Right renal cortex interstitium (tissue), 3 donors: ENCODE measurements around the gene TTC33. TPM values are rescaled to one million over a fixed set of nuclear protein-coding genes. Genes with fewer than 3 reads are reported as not detected.

Experiments used
- DNase-seq, 3 donors: peaks; one replicate each; pipeline ENCODE4 v3.0.0-alpha.2; 2013; ENCODE audit warnings: low read depth in 3 of 3, low spot score in 2 of 3
- polyA plus RNA-seq, 3 donors: library from polyadenylated mRNA; unstranded; fragments of 120-200 nt; gene quantifications; one replicate each; pipeline ENCODE4 v1.2.1, GENCODE V29; 2013; ENCODE audit not compliant: insufficient read length in 3 of 3

TTC33 gene
- polyA plus RNA-seq, 3 donors = 40.4 to 44.8 (median 44.1) TPM

DNA sequence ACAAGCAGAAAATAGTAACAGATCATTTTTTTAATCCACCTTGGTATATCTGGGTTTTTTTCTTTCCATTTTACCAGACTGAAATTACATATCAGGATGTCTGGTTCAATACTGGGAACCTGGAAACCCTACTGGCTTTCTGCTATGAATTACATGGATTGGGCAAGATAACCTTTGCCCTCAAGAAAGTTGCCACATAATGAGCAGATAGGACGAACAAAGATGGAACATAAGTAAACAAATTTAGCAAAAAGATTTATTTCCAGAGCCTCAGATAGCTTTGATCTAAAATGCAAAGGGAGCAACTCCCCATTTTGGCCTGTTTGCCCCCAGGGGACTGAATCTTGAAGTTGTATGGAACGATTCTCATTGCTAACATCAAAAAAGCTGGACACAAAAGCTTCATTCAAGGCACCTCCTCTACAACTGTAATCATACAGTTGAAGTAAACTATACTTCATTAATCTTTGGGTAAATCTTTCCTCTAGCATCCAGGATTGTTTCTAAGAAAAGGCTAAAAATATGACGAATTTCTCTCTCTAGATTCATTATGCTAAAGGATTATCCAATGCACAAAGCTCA, 207.7 kb downstream of the TTC33 start:
- DNase-seq = no peak

DNA sequence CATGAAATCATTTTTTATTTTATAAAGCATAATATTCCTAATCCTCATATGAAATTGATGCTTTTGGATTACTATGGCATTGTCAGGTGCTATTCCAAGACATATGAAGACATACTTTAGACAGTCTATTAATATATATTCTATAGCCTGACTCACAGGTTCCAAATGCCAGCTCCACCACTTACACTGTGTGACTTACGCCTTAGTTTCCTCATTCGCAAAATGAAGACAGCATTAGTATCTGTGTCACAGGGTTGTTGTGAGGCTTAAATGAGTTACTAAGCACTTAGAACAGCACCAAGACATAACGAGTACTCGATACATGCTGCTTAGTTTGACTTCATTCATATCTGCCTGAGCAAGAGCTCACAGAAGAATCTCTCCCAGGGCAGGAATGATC, 208.2 kb downstream of the TTC33 start:
- DNase-seq = no peak

DNA sequence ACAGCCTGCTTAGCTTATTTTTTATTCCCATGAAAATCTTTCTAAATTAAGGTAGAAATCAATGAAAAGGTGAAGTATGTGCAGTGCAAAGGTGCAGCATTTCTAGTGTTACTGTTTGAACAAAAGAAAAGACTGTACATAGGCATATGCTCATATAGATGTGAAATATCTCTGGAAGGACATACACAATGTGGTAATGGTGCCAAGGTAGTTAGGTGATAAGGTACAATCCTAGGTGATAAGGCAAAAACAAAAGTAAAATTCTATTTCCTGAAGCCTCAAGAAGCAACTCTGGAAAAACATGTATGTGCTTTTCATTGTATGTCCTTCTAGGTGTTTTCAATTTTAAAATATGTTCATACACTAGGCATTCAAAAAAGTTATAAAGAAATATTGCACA, 215.5 kb downstream of the TTC33 start:
- DNase-seq = no peak

DNA sequence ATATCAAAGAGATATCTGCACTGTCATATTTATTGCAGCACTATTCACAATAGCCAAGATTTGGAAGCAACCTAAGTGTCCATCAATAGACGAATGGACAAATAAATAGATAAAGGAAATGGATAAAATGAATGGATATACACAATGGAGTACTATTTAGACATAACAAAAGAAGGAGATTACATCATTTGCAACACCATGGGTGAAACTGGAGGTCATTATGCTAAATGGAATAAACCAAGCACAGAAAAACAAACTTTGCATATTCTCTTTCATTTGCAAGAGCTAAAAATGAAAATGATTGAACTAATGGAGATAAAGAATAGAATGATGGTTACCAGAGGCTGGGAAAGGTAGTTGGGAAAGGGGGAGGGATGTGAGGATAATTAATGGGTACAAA, 231.1 kb downstream of the TTC33 start:
- no peak for DNase-seq

DNA sequence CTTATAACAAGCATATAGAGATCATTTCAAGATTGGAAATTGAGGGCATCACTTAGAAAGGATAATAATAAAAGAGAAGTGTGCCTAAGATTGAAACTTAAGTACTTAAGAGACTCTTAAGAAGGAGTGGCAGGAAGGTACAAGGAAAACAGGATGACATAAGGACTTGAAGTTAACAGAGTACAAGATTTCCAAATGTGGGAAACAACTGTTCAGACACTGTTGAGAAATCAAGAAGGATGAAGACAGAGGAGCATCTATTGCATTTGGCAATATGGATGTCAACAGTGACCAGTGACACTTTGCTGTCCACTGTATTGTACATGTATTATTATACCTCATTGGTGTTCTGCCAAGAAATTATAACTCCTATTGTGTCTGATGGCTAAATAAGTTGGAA, 233.8 kb downstream of the TTC33 start:
- DNase-seq = no peak

DNA sequence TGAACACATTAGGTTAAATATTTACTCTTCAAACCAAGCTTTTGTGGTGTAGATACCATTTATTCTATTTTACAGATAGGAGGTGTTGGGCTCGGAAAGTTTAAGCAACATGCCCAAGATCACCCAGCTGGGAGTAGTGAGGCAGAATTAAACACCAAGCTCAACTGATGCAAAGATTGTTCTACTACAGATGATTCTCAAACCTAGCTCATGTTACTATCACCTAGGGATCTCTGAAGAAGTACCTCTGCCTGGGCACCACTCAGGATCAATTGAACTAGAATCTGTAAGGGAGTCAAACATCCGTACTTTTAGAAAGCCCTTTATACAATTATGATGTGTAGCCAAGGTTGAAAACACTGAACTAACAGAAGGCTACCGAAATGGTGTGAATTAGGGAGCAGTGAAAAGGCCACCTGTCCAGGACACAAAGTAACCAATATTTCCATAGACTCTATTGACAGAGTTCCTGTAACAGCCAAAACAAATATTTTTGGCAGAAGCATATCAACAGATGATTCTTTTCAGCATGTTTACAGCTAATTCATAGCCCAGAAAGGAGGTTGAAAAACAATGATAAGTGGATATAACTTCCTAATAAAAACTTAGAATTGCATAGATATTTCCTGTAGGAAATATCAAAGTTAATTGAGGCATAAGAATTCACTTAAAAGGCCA, 234.5 kb downstream of the TTC33 start:
- no peak for DNase-seq

DNA sequence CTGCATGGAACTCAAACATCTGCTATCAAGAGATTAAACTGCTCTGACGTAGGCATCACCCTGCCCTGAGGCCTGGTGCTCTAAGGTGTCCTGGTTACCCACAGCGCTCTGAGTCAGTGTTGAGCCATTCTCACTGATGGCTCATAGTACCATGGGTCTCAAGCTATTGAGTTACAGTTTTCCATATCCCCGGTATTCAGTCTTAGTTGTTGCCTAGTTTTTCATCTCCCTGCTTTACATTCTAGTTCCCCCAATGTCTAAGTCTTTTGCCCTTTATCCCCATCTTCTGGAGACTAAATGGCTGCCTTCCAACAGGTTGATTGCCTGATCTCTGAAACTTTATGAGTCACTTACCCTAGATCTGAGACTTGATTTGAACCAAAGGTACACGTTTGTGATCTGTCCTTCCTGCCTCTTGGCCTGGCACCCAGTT, 237.3 kb downstream of the TTC33 start:
- no peak for DNase-seq

DNA sequence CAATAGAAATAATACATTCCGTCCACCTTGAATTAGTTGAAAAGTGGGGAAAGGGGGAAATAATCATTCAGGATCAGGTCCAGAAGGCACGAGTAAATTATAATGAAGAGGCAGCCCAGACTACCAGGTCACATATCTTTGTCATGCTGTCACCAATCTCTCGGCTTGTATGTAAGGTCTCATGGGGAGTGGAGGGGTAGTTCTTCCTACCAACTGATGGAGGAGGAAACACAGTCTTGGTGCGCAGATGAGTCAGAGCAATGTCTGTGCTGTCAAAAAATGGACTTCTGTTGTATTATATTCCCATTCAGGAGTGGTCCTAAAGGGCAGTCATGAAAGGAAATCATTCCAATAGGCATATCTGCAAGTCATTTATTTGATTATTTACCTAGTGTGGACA, 240.3 kb downstream of the TTC33 start:
- no peak for DNase-seq

DNA sequence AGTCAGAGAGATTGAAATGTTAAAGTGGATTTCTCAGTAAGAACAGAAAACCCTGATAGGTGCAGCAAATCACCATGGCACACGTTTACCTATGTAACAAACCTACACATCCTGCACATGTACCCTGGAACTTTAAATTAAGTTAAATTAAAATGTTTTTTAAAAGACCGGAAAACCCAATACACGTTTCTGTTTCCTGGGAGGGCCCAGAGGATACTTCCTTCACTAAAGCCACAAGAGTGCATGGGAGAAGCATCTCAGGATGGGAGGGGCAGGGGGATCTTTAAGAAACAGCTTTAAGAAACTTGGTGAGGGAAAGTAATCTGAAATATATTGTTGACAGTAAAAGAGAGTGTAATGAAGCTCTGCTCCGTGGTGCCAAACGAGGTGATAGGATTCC, 240.8 kb downstream of the TTC33 start:
- DNase-seq = no peak

DNA sequence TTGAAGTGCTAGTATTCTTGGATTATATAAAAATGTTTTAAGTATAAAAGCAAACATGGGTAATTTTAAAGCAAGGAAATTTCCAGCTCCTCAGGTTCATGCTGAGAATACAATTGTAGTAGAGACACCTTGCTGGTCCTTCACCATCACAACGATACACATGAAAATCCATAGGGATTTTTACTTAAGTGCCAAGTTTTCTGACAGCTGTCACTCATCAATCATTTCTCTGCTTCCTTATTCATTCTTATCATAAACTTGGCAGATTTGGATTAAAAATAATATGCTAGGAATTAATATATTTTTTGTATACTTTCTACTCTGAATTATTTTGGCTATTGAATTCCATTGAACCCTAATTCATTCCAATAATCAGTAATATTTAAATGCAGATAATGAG, 244.0 kb downstream of the TTC33 start:
- no peak for DNase-seq

DNA sequence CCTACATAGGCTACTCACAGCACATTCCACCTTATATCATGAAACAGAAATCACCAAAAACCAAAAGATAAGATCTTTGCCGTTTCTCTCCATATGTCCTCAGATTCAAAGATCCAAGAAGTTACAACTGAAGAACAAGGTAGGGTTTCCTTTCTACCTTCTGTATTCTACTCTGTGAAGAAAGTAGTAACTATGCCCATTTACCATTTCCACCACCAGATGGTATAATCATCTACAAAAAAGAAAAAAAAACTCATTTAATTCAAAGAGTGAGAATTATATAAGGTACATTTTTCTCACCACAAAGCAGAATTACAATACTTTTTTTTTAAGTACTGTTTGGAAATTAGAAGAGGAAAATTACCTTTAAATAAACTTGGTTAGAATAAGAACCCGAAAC, 248.7 kb downstream of the TTC33 start:
- no peak for DNase-seq

DNA sequence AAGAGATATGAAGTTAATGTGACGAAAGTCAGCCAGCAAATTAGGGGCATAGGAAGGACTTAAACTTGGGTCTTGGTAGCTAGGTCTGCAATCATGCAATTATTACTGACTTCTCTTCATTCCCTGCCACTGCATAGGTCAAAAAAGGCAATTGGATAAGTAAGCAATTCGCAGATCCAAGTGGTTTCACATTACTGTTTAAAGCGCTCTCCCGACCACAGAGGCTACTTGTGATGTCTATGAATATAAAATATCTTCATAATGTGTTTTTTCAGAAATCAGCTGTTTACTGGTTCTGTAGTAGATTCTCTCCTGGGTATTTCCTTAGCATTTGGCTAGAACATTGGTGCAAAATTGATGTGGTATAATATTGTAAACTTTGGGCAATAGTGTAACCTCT, 250.7 kb downstream of the TTC33 start:
- DNase-seq = no peak

DNA sequence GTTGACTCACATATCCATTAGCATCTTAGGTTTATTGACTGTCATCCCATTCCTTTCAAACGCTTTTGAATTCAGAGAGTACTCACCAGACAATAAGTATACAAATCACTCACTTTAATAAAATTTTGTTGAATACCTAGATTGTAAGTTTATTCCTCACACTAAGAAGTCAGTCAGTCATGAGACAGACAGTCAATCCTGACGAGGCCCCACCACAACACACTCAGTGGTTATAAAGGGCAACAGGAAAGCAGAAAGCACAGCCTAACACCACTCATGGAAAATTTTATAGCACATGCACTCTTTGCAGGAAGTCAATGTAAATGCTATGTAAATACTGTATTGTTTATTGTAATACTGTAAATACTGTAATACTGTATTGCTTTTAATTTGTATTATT, 252.3 kb downstream of the TTC33 start:
- no peak for DNase-seq

DNA sequence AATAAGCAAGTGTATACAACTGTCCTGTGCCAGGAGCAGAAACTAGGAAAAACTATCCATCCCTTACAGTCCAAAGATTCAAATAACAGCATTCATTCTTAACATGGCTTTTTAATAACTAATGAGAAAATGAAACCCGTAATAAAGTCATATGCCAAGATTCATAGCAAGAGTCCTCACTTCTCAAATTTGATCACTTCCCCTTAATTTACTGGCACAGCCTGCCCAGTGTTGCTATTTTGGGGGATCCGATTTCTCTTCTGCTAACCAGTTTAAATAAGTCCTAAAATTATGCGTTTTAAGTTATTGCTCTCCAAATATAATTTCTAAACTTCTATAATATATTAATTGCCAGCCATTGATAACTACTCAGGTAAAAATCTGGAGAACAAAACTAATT, 253.0 kb downstream of the TTC33 start:
- DNase-seq = no peak

DNA sequence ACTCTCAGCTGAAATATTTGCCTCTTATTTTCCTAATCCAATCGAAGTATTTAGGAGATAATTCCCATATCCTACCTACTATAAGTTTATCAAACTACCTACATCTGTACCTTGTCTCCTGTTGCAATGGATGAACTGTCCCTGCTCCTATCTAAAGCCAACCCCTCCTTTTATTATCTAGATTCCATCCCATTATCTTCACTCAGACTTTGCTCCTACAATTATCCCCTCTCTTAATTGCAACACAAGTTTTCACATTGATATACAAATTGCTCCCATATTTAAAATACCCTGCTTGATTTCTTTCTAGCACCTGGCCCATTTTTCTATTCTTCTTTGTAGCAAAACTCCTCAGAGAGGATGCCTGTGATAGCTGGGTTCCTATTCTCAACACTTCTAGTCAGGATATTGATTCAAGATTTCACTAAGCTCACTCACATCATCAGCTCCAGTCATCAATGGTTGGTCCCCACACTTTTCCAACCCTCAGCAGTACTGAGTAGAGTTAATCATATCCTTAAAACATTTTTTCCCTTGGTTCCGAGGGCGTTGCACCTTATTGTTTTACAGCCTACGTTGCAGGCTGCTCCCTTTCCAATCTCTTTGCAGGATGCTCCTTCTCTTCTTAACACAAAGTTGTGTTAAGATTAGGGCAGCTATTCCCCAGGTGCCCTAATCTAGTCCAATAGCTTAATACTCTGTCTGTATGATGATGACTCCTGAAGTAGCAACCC, 253.9 kb downstream of the TTC33 start:
- no peak for DNase-seq

DNA sequence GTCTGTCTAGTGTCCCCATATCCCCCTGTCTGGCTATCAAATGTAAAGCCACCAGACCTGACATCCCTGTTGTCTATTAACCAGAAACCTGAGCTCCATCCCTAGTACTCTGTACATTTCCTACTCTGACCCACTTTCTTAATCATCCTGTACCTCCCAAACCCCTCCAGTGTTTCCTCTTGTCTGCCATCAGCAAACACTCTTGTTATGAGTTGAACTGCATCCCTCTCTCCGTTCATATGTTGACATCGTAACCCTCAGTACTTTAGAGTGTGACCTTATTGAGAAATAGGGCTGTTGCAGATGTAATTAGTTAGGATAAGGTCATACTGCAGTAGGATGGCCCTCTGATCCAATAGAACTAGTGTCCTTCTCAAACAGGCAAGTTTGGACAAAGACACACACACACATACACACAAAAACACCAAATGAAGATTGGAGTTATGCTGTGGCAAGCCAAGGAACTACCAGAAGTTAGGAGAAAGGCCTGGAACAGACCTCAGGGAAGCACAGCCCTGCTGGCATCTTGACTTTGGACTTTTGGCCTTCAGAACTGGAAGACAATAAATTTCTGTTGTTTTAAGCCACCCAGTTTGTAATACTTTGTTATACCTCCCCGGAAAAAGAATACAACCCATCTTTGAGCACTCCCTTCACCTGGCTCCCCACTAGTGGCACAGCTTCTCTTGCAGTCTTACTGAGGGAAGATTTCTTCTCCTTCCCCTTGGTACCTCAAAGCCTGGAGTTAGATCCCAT, 256.1 kb downstream of the TTC33 start:
- no peak for DNase-seq

DNA sequence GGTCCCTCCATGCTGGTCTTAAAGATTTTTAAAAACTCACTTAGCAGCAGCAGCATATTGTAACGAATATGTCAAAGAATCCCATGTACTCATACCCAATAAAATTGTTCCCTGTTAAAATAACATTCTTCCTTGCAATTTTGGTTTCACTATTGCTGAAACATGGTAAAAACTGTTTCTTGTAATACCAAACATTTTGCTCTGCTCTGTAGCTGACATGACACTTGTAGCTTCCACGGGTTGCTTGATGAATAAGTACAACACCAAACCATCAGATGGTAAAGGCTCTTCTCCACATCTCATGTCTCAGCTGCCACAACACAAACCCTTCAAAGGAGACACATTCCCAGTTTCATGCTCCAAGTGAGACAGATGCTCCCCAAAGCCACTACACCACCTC, 256.8 kb downstream of the TTC33 start:
- no peak for DNase-seq

DNA sequence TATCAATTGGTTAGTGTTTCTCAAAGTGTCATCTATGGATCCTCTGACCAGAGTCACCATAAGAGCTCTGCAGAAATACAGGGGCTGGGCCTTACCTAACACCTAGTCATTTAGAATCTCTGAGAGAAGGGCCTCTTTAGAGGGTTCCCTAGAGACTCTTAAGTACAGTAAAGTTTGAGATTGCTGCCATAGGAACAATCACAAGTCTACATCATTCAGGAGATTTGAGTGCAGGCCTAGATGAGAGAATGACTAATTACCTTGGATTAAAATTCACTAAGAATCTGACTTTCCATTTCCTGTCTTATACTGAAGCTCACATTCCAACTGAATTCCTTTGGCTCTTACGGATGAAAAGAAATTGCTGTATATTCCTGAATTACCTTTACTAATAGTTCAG, 258.2 kb downstream of the TTC33 start:
- no peak for DNase-seq

DNA sequence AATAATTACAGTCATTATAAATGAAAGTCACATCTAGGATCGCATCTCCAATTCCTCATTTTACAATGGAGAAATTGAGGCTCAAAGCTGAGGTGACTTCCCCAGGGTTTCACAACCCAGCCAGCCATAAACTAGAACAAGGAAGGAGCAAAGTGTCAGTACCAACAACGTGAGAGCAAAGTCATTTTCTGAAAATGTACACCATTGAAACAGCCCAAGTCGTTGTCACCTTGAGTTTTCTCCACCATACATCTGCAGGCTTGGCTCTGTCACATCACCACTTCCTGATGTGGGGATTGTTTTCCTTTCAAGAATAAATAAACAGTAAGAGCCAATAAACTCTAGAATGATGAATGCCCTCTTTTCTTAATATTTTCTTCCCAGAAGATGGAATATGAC, 260.5 kb downstream of the TTC33 start:
- no peak for DNase-seq

DNA sequence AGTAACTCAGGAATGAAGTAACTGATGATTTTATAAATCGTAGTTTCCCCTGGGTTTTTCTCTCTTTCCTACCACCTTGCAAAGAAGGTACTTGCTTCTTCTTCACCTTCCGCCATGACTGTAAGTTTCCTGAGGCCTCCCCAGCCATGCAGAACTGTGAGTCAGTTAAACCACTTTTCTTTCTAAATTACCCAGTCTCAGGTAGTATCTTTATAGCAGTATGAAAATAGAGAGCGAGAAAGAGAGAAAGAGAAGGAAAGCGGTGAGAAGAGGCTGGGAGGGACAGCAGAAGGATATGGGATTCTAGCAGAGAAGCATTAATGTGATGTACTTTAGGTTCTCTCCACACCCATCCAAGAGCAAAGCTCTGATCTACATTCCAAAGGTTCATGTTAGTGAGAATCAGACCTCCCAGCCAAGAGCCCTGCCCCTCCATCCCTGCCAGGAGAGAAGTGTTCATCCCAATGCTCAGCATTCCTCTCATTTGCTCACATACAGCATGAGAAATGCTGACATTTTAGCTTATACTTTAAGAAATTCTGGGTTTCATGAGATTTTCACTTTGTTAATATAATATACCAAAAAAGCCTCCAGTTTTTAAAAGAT, 261.0 kb downstream of the TTC33 start:
- no peak for DNase-seq

DNA sequence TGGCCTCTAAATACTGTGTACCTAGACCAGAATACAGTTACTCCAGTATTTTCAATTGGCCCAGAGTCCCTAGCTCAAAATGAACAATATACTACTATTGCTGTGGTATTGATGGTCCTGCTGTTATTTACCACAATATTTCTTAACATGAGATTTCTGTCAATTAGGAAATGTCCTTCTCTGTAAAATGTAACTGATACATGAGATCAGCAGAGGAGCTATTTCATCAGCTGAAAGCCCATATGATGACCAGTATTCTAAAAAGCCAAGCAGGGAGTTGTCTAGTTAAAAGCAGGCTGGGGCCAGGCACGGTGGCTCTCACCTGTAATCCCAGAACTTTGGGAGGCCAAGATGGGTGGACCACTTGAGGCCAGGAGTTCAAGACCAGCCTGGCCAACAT, 263.7 kb downstream of the TTC33 start:
- no peak for DNase-seq
